ENCODE measurements around the gene JARID2.

The JARID2 gene

GRCh38 chr6:15555101-15556038, 309.5 kb downstream of the JARID2 start:
- DNase-seq: no peak

GRCh38 chr6:15556711-15557110, 310.8 kb downstream of the JARID2 start:
- DNase-seq: no peak

GRCh38 chr6:15557174-15557573, 311.3 kb downstream of the JARID2 start:
- DNase-seq: no peak

- DNase-seq: no peak
Observed at GRCh38 chr6:15560713-15561112, 314.8 kb downstream of the JARID2 start.

- no peak for DNase-seq
Observed at GRCh38 chr6:15561447-15562199, 315.8 kb downstream of the JARID2 start.

GRCh38 chr6:15562977-15563376, 317.1 kb downstream of the JARID2 start:
- no peak for DNase-seq

- no peak for DNase-seq
Observed at GRCh38 chr6:15569035-15569995, 323.4 kb downstream of the JARID2 start.

GRCh38 chr6:15570171-15570570, 324.3 kb downstream of the JARID2 start:
- DNase-seq: no peak
